AG09319 (cell line): ENCODE results near the gene ZMYND15.
A peak's percentile ranks its signal among the peaks of the same experiment; 100 is the strongest.

Experiments
- DNase-seq: peaks from one replicate; pipeline ENCODE4 v3.0.0-alpha.2; 2010; ENCODE audit warnings: low read depth; ENCODE audit errors: extremely low read depth
- TF ChIP-seq, protein P1 (sequence below): IDR thresholded peaks from 2 replicates; pipeline ENCODE4 v1.5.1; 2011; ENCODE audit warnings: low read depth, mild to moderate bottlenecking, inconsistent platforms, low read length, moderate library complexity

Gene ZMYND15

DNA sequence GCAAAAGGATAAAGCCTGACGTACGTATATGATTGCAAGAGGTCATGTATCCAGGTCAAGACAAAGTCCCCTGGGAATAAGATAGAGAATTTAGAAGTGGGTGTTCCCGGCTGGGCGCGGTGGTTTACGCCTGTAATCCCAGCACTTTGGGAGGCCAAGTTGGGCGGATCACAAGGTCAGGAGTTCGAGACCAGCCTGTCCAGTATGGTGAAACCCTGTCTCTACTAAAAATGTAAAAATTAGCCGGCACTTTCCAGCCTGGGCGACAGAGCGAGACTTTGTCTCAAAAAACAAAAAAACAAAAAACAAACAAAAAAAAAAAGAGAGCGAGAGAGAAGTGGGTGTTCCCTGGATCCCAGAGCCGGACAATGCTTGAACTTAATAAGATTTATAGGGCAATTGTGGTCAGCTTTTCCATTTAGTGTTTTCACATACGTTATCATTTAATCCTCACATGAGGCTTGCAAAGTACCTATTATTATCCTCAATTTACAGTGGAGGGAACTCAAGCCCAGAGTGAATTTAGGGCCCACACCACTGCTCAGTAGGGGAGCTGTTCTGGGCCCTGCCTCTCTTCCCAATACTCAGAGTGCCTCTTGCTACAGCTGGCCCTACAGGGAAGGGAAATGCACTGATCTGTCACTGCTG is 48.6 kb downstream of the ZMYND15 start:
- DNase-seq, result no peak
- TF ChIP-seq, protein P1, sequence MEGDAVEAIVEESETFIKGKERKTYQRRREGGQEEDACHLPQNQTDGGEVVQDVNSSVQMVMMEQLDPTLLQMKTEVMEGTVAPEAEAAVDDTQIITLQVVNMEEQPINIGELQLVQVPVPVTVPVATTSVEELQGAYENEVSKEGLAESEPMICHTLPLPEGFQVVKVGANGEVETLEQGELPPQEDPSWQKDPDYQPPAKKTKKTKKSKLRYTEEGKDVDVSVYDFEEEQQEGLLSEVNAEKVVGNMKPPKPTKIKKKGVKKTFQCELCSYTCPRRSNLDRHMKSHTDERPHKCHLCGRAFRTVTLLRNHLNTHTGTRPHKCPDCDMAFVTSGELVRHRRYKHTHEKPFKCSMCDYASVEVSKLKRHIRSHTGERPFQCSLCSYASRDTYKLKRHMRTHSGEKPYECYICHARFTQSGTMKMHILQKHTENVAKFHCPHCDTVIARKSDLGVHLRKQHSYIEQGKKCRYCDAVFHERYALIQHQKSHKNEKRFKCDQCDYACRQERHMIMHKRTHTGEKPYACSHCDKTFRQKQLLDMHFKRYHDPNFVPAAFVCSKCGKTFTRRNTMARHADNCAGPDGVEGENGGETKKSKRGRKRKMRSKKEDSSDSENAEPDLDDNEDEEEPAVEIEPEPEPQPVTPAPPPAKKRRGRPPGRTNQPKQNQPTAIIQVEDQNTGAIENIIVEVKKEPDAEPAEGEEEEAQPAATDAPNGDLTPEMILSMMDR, result no peak

- TF ChIP-seq, protein P1, result no peak
- DNase-seq, result no peak
These were observed 49.4 kb downstream of the ZMYND15 start, which contains the start of gene GLTPD2 for GRCh38 chr17:4788807-4789700. Gene GLTPD2, plus strand, starts transcription at chr17:4788964. Its CDS starts 48 bp downstream, at chr17:4789012.

GRCh38 chr17:4789701-4789950 is 50.0 kb downstream of the ZMYND15 start:
- DNase-seq, result no peak
- TF ChIP-seq, protein P1, result no peak

- DNase-seq, result peak; percentile 64
- TF ChIP-seq, protein P1, result peak; percentile 65
These were observed 50.5 kb downstream of the ZMYND15 start for GRCh38 chr17:4789951-4790704.

DNA sequence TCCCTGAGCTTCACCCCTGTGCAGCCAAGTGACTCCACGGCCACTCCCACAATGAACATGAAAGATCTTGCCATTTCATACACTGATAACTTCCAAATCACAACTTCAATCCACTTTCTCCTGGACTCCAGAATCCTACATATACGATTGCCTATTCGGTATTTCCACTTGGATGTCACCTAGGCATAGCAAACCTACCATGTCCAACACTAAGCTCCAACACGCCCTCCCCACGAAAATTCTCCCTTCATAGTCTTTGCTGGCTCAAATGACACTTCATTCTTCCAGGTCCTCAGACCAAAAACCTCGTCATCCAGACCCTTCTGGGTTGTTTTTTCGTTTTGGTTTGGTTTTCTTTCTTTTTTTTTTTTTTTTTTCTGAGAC is 51.1 kb downstream of the ZMYND15 start:
- TF ChIP-seq, protein P1, result no peak
- no peak for DNase-seq

GRCh38 chr17:4795168-4795567 is 55.5 kb downstream of the ZMYND15 start:
- TF ChIP-seq, protein P1, result no peak
- no peak for DNase-seq
